Kidney epithelial cell (primary cell): ENCODE data around the gene TMPRSS15. TPM values are rescaled to one million over a fixed set of nuclear protein-coding genes. Genes with fewer than 3 reads are reported as not detected.
"Not testable (repeated sequence)": the region's sequence is repeated elsewhere in the genome, so short reads cannot be mapped to it uniquely, and the experiment has no call there.

Experiments used
- DNase-seq: peaks from one replicate; pipeline ENCODE4 v3.0.0-alpha.2; 2010; ENCODE audit warnings: low read depth
- H3K27me3 ChIP-seq: 2 replicates; pipeline ENCODE4 v1.6.0; 2011; ENCODE audit warnings: low read length; ENCODE audit not compliant: control insufficient read depth, insufficient read depth
- H3K36me3 ChIP-seq: 2 replicates; pipeline ENCODE4 v1.5.1; 2011; ENCODE audit warnings: low read length; ENCODE audit not compliant: control insufficient read depth, insufficient read depth
- H3K4me3 ChIP-seq: 2 replicates; pipeline ENCODE4 v1.5.1; 2011; ENCODE audit warnings: low read depth, mild to moderate bottlenecking, control low read depth, low read length
- CTCF ChIP-seq: IDR thresholded peaks from 2 replicates; pipeline ENCODE4 v1.5.1; 2011; ENCODE audit warnings: mild to moderate bottlenecking, moderate library complexity, low read length, control low read depth, inconsistent platforms; ENCODE audit not compliant: insufficient read depth, poor library complexity, severe bottlenecking
- total RNA-seq: library from RNA; depleted of rRNA; stranded (reverse); fragments of >200 nt; gene quantifications from 2 replicates; pipeline ENCODE4 v1.2.3, GENCODE V29; 2015

TMPRSS15 gene
- total RNA-seq, 1 donor from 2014 or later: not detected

GRCh38 chr21:18387994-18388393 lies 15.6 kb downstream of the TMPRSS15 start:
- H3K36me3 ChIP-seq: no peaks in the 10 kb centered on the region
- H3K27me3 ChIP-seq: no peaks in the 10 kb centered on the region
- H3K4me3 ChIP-seq: no peak overlapping the region
- no peak for DNase-seq
- TF ChIP-seq CTCF: no peak

GRCh38 chr21:18384771-18385170 lies 18.8 kb downstream of the TMPRSS15 start:
- no peaks in the 10 kb centered on the region for H3K27me3 ChIP-seq
- H3K4me3 ChIP-seq: no peak overlapping the region
- no peak for DNase-seq
- H3K36me3 ChIP-seq: no peaks in the 10 kb centered on the region
- TF ChIP-seq CTCF: peak; percentile 68

- not testable (repeated sequence) for H3K4me3 ChIP-seq
Observed at GRCh38 chr21:18382934-18383619, 20.5 kb downstream of the TMPRSS15 start.

GRCh38 chr21:18382141-18382540 lies 21.4 kb downstream of the TMPRSS15 start:
- TF ChIP-seq CTCF: no peak
- H3K4me3 ChIP-seq: no peak overlapping the region
- H3K27me3 ChIP-seq: no peaks in the 10 kb centered on the region
- H3K36me3 ChIP-seq: no peaks in the 10 kb centered on the region
- no peak for DNase-seq

More at GRCh38 chr21:18382934-18383619, 20.5 kb downstream of the TMPRSS15 start:
- not testable (repeated sequence) for DNase-seq, H3K27me3 ChIP-seq, H3K36me3 ChIP-seq

- no peak for TF ChIP-seq CTCF
- H3K36me3 ChIP-seq: no peaks in the 10 kb centered on the region
- no peak overlapping the region for H3K4me3 ChIP-seq
- H3K27me3 ChIP-seq: no peaks in the 10 kb centered on the region
- no peak for DNase-seq
Observed at GRCh38 chr21:18373606-18374005, 30.0 kb downstream of the TMPRSS15 start.

- Histone ChIP-seq H3K36me3 (no peaks in the 10 kb centered on the region), H3K4me3 (no peak overlapping the region), H3K27me3 (no peaks in the 10 kb centered on the region)
- DNase-seq: no peak
- no peak for TF ChIP-seq CTCF
Observed at GRCh38 chr21:18370301-18370700, 33.3 kb downstream of the TMPRSS15 start.
